GM06990 (cell line): ENCODE measurements around the gene TMEM181.
"Not testable (repeated sequence)": the region's sequence is repeated elsewhere in the genome, so short reads cannot be mapped to it uniquely, and the experiment has no call there.

Source experiments
- DNase-seq: peaks from one replicate; pipeline ENCODE4 v3.0.0-alpha.2; 2011; ENCODE audit not compliant: insufficient read length; ENCODE audit errors: extremely low read depth
- H3K27me3 ChIP-seq: replicated peaks from 2 replicates; pipeline ENCODE4 v1.6.0; 2011; ENCODE audit warnings: low read length; ENCODE audit not compliant: control insufficient read depth, insufficient read depth
- H3K36me3 ChIP-seq: 2 replicates; pipeline ENCODE4 v1.5.1; 2011; ENCODE audit warnings: low read length; ENCODE audit not compliant: control insufficient read depth, insufficient read depth
- H3K4me3 ChIP-seq: replicated peaks from 2 replicates; pipeline ENCODE4 v1.5.1; 2011; ENCODE audit warnings: low read depth, mild to moderate bottlenecking, control low read depth, low read length
- TF ChIP-seq, protein P1 (sequence below): IDR thresholded peaks from 2 replicates; pipeline ENCODE4 v1.5.1; 2011; ENCODE audit warnings: low read length, control low read depth, mild to moderate bottlenecking, inconsistent platforms; ENCODE audit not compliant: insufficient read depth, poor library complexity, severe bottlenecking

The TMEM181 gene

GRCh38 chr6:158645064-158646022, 85.5 kb downstream of the TMEM181 start:
- Histone ChIP-seq H3K36me3 (peaks cover under 1% of the 10 kb centered on the region; the same call in 1 of the 2 replicates), H3K4me3 (peak overlapping the region; percentile 93), H3K27me3 (no peaks in the 10 kb centered on the region)
- no peak for DNase-seq
- TF ChIP-seq, protein P1, sequence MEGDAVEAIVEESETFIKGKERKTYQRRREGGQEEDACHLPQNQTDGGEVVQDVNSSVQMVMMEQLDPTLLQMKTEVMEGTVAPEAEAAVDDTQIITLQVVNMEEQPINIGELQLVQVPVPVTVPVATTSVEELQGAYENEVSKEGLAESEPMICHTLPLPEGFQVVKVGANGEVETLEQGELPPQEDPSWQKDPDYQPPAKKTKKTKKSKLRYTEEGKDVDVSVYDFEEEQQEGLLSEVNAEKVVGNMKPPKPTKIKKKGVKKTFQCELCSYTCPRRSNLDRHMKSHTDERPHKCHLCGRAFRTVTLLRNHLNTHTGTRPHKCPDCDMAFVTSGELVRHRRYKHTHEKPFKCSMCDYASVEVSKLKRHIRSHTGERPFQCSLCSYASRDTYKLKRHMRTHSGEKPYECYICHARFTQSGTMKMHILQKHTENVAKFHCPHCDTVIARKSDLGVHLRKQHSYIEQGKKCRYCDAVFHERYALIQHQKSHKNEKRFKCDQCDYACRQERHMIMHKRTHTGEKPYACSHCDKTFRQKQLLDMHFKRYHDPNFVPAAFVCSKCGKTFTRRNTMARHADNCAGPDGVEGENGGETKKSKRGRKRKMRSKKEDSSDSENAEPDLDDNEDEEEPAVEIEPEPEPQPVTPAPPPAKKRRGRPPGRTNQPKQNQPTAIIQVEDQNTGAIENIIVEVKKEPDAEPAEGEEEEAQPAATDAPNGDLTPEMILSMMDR: no peak

DNA sequence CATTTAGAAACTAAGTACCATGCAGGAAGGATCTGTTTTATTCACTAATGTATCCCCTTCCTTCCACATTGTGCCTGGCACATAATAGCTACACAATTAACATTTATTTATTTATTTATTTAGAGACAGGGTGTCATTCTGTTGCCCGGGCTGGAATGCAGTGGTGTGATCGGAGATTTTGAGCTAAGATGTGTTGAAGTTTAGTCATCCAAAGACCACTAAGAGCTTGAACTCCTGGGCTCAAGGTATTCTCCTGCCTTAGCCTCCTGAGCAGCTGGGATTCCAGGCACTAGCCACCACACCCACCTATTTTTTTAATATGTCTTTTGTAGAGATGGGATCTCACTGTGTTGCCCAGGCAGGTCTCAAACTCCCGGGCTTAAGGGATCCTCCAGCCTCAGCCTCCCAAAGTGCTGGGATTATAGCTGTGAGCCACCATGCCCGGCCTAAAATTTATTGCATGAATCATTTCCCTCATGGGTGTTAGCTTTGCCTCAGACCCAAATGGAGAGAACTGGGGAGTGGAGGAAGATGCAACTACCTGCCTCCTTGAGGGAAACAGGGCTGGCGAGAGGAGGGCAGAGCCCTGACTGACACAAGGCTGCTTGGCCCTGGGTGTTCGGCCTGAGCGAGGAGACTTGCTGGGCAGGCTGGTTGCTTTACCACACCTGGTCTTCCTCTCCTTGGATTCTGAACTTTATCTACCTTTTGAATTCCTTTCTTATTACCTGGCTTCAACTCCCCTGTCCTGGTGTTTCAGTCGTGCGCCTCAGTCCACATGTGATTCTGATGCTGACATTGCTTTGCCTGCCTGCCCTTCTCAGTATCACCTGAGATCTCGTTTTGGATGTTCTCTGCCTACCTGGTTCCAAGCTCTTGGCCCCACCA, 86.4 kb downstream of the TMEM181 start:
- DNase-seq: no peak
- TF ChIP-seq, protein P1: no peak
- Histone ChIP-seq H3K4me3 (no peak overlapping the region), H3K36me3 (no peaks in the 10 kb centered on the region), H3K27me3 (no peaks in the 10 kb centered on the region)

- H3K27me3 ChIP-seq: no peaks in the 10 kb centered on the region
- TF ChIP-seq, protein P1: no peak
- DNase-seq: no peak
- no peak overlapping the region for H3K4me3 ChIP-seq
- no peaks in the 10 kb centered on the region; the same call in 1 of the 2 replicates for H3K36me3 ChIP-seq
Observed at GRCh38 chr6:158647501-158647900, 87.6 kb downstream of the TMEM181 start.

- TF ChIP-seq, protein P1: no peak
- DNase-seq: peak; percentile 73
- H3K4me3 ChIP-seq: peak overlapping the region; percentile 37
Observed at GRCh38 chr6:158648682-158649131, 88.8 kb downstream of the TMEM181 start.

GRCh38 chr6:158649289-158650143, 89.6 kb downstream of the TMEM181 start, which contains the start of gene SYTL3:
Gene SYTL3 (plus strand): TSS chr6:158650054. CDS start chr6:158663269, 13,215 bp downstream.
- no peaks in the 10 kb centered on the region; the same call in 1 of the 2 replicates for H3K36me3 ChIP-seq
- peak within 1 kb of the TSS; percentile 53 for H3K4me3 ChIP-seq
- TF ChIP-seq, protein P1: no peak
- no peaks in the 10 kb centered on the region for H3K27me3 ChIP-seq
- peak; percentile 83 for DNase-seq

More at GRCh38 chr6:158648682-158649131, 88.8 kb downstream of the TMEM181 start:
- H3K27me3 ChIP-seq: no peaks in the 10 kb centered on the region
- H3K36me3 ChIP-seq: no peaks in the 10 kb centered on the region; the same call in 1 of the 2 replicates

- H3K27me3 ChIP-seq: not testable (repeated sequence)
Observed at GRCh38 chr6:158651981-158652737, 92.3 kb downstream of the TMEM181 start.

More at GRCh38 chr6:158651981-158652737, 92.3 kb downstream of the TMEM181 start:
- not testable (repeated sequence) for DNase-seq, H3K4me3 ChIP-seq, H3K36me3 ChIP-seq
